BLaER1 (cell line): ENCODE data around the gene MSX2.

Source experiments
- H3K27ac ChIP-seq: shearing (Covaris generic); formaldehyde crosslinking; 2 replicates; pipeline ENCODE4 v1.8.1; 2022
- H3K27me3 ChIP-seq: shearing (Covaris generic); formaldehyde crosslinking; 2 replicates; pipeline ENCODE4 v1.8.1; 2022
- H3K36me3 ChIP-seq: shearing (Covaris generic); formaldehyde crosslinking; 2 replicates; pipeline ENCODE4 v1.8.1; 2022
- H3K4me1 ChIP-seq: shearing (Covaris generic); formaldehyde crosslinking; 2 replicates; pipeline ENCODE4 v1.8.1; 2022
- H3K4me2 ChIP-seq: shearing (Covaris generic); formaldehyde crosslinking; 2 replicates; pipeline ENCODE4 v1.8.1; 2022
- H3K4me3 ChIP-seq: shearing (Covaris generic); formaldehyde crosslinking; 2 replicates; pipeline ENCODE4 v1.8.1; 2022
- H3K9ac ChIP-seq: shearing (Covaris generic); formaldehyde crosslinking; 2 replicates; pipeline ENCODE4 v1.8.1; 2022
- H3K9me3 ChIP-seq: shearing (Covaris generic); formaldehyde crosslinking; 2 replicates; pipeline ENCODE4 v1.8.1; 2022
- H4K20me1 ChIP-seq: shearing (Covaris generic); formaldehyde crosslinking; 2 replicates; pipeline ENCODE4 v1.8.1; 2022
- Cebpa-rat ChIP-seq: shearing (Covaris generic); IDR thresholded peaks from 2 replicates; pipeline ENCODE4 v1.8.1; 2022

The MSX2 gene

DNA sequence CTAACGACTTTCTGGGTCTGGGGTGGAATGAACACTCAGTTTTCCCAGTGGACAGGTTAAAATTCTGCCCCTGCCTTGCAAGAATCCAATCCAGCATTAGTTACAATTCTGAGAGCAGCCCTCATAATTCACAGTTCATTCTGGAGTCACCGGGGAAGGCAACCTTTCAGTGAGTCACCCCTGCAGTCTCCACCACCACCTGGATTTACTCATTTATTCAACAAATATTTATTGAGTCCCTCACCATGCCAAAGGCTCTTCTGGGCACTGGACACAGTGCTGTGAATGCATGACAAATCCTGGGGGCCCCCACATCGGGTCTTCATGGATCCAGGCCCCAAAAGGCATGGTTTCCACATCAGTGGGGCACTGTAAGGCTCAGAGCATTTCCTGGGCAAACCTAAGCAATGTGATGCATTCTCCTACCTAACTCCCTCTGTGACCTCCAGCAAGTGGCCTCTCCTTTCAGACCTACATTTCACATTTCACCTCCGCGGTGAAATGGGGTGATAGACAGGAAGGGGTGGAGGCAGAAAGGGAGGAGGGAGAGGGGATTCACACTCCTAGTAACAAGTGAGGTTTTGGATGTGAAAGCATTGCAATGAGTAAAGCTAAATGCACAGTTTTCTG, 6.4 kb upstream of the MSX2 start:
- Histone ChIP-seq H3K4me1 (no peaks in the 10 kb centered on the region), H3K4me3 (no peak overlapping the region), H3K9me3 (peaks cover 11% of the 10 kb centered on the region; the same call in 1 of the 2 replicates), H3K4me2 (no peak overlapping the region), H4K20me1 (no peaks in the 10 kb centered on the region; the same call in 1 of the 2 replicates), H3K36me3 (no peaks in the 10 kb centered on the region), H3K27ac (no peak overlapping the region), H3K27me3 (peaks cover 56% of the 10 kb centered on the region), H3K9ac (no peak overlapping the region)
- TF ChIP-seq Cebpa-rat = no peak

DNA sequence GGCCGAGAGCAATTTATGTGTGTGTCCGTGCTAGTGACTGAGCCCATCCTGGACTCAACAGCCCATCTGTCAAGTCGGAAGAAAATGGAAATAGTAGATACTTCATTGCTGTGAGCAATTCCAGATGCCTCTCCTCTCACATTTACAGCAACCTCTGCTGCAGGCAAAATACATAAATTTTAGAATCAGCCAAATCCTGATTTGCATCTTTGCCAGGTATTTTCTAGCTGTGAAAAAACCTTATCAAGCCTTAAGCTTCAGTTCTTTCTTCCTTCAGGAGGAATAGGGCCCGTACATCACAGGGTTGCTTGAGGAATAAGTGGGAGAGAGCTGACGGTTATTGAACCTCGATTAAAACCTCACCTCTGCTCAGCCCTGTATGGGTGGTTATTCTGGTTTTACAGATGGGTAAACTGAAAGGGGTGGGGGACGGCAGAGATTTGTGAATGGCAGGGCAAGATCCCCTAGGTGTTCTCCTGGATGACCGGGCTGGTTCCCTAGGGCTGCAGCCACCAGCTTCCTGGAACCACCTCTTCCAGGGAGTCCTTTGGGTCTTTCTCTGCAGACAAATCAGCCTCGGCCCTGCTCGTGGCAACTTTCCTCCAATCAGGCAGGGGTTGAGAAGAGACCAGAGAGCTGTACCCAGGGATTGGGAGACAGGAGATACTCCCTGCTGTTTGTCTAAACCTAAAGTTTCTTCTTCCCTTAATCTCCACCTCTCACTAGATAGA, 5.3 kb upstream of the MSX2 start:
- no peak for TF ChIP-seq Cebpa-rat
- no peak overlapping the region for H3K27ac ChIP-seq

DNA sequence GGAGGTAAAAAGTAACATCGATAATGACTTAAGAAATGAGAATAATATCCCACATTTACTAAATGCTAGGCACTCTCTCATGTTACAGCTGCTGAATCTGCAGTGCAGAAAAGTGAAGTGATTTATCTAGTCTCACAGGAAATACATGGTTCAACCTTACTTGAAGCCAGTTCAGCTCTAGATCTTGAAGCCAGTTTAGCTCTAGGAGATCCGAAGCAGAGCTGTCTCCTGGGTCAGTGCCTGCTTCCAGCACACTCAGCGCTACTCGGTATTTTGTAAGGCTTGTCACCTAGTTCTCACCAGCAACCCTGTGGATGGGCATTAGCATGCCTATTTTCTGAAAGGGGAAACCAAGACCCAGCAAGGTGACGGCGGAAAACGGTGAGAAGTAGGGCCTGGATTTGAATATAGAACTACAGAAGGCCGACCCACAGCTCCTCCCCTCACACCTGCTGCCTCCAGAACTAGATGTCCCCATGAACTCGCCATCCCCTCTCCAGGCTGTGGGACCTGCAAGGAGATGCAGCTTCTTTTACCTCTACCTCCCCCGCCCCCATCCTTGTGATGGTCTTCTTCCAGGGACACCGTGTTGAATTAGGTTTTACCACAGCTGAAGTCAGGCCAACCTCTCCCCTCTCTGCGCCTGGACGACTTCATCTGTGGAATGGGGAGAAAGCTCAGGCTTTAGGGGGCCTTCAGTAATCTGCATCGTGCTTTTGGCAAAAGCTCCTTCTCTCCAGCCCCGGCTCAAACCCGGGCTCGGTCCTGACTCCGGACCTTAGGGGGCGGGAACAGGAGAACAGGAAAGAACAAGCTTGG, 4.4 kb upstream of the MSX2 start:
- Histone ChIP-seq H3K9me3 (peaks cover 31% of the 10 kb centered on the region), H3K36me3 (no peaks in the 10 kb centered on the region), H3K4me2 (no peak overlapping the region), H4K20me1 (no peaks in the 10 kb centered on the region; the same call in 1 of the 2 replicates), H3K9ac (no peak overlapping the region), H3K27ac (no peak overlapping the region), H3K4me1 (no peaks in the 10 kb centered on the region), H3K27me3 (peaks cover 76% of the 10 kb centered on the region), H3K4me3 (no peak overlapping the region)
- no peak for TF ChIP-seq Cebpa-rat

More for the DNA sequence above, 5.3 kb upstream of the MSX2 start:
- Histone ChIP-seq H3K9me3 (peaks cover 22% of the 10 kb centered on the region), H3K4me3 (no peak overlapping the region), H4K20me1 (no peaks in the 10 kb centered on the region; the same call in 1 of the 2 replicates), H3K4me2 (no peak overlapping the region), H3K4me1 (no peaks in the 10 kb centered on the region), H3K27me3 (peaks cover 67% of the 10 kb centered on the region), H3K36me3 (no peaks in the 10 kb centered on the region), H3K9ac (no peak overlapping the region)

DNA sequence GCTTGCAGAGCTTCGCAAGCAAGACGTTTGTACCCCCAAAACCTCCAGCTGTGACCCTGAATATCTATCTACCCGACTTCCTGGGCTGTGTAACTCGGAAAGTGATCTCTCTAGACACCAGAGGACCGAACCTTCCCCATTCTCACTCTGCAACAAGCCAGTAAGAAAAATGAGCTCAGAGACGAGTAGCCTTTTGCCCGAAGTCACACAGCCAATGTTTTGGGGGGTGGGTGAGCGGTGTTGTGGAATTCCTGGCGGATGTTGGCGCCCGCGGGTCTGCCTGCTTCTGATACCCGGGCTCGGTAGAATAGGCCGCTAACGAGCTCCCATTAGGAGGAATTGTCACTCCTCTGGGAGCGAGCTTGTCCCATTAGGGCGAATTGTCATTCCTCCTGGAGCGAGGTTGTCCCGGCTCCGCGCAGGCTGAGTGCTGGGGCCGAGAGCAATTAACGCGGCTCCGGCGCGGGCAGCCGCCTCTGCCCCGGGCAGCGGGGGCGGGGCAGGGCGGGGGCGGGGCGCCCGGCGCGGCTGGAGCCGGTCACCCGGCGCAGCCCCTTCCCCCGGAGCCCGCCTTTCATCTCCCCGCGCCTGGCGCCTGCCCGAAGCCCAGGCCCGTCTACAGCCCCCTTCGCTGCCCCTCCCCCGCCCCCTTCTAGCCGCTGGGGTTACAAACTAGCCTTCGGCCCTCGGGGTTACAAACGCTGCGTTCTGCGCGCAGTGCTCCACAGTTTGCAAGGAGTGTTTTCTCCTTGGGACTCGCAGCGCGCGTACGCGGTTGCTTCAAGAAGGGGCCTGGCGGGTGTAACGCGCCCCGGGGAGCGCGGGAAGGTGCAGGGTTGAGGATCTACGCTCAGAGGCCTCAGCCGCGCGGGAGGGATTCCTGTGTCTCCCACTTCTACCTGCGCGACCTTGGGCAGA, 3.5 kb upstream of the MSX2 start:
- Histone ChIP-seq H3K27ac (no peak overlapping the region), H3K4me3 (no peak overlapping the region), H4K20me1 (no peaks in the 10 kb centered on the region; the same call in 1 of the 2 replicates), H3K9ac (no peak overlapping the region), H3K27me3 (peaks cover 85% of the 10 kb centered on the region), H3K9me3 (peaks cover 34% of the 10 kb centered on the region), H3K4me2 (no peak overlapping the region), H3K36me3 (no peaks in the 10 kb centered on the region), H3K4me1 (no peaks in the 10 kb centered on the region)
- no peak for TF ChIP-seq Cebpa-rat

DNA sequence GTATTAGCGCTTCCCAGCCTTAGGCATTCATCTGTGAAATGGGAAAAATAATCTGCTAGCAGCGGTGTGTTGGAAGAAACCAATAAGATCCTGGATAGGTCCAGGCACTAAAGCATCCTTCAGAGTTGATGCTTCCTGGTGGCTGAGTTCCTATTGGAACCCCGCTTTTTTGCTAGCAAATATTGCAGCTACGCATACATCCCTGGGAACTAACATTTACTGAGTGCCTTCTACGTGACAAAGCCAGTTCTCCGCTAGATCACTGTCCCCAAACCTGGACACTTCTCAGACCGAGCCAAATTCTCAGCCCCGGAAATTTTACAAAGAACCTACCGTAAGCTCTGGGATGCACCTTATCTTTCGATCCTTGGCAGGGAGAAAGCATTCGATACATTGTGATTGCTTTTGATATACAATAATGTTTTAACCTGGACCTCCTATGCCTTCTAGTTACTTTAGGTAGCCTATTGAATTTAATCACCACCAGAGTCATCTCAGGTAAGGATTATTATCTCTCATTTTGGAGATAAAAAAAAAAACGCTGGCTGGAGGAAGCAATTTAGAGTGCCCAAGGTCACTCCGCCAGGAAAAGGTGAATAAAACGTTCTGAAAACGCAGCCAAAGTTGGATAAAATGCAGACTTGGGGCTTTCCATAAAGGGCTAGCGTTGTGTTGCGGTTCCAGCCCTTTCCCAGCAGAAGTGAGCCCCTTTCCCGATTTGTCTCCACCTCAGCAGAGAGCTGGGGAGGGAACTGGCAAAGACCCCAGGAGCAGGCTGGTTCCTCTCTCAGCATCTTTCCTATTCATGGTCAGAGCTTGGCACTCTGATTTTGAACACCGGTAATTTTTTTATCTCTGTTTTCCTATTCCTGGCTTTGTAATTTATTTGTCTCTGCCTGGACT, 2.6 kb upstream of the MSX2 start:
- Histone ChIP-seq H3K36me3 (no peaks in the 10 kb centered on the region), H3K27ac (no peak overlapping the region), H3K27me3 (peaks cover 94% of the 10 kb centered on the region), H3K4me3 (no peak overlapping the region), H3K4me2 (no peak overlapping the region), H3K9ac (no peak overlapping the region), H3K4me1 (no peaks in the 10 kb centered on the region), H3K9me3 (peaks cover 34% of the 10 kb centered on the region), H4K20me1 (no peaks in the 10 kb centered on the region; the same call in 1 of the 2 replicates)
- no peak for TF ChIP-seq Cebpa-rat

DNA sequence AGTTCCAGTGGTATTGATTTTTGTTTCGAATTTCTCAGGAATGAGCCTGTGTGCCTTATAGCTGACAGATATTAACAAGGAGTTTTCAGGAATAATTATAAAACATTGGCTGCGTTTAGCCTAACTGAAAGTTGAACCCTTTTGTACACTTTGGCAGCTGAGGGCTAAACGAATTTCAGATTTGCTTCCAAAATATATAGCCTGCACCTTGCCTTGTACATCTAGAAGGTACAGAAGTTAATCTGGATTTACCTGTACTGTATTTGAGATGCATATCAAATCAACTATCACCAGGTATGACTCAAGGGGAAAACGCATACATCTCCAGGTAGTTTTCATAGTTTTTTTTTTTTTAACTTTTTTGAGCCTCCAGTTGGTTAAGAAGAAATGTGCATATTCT, 1.9 kb upstream of the MSX2 start:
- H3K36me3 ChIP-seq = no peaks in the 10 kb centered on the region
- no peak overlapping the region for H3K4me2 ChIP-seq
- no peak for TF ChIP-seq Cebpa-rat
- H3K9me3 ChIP-seq = peaks cover 34% of the 10 kb centered on the region
- H3K27ac ChIP-seq = no peak overlapping the region
- H3K27me3 ChIP-seq = peaks cover 100% of the 10 kb centered on the region
- H4K20me1 ChIP-seq = no peaks in the 10 kb centered on the region; the same call in 1 of the 2 replicates
- no peak overlapping the region for H3K9ac ChIP-seq
- no peaks in the 10 kb centered on the region for H3K4me1 ChIP-seq
- no peak overlapping the region for H3K4me3 ChIP-seq

DNA sequence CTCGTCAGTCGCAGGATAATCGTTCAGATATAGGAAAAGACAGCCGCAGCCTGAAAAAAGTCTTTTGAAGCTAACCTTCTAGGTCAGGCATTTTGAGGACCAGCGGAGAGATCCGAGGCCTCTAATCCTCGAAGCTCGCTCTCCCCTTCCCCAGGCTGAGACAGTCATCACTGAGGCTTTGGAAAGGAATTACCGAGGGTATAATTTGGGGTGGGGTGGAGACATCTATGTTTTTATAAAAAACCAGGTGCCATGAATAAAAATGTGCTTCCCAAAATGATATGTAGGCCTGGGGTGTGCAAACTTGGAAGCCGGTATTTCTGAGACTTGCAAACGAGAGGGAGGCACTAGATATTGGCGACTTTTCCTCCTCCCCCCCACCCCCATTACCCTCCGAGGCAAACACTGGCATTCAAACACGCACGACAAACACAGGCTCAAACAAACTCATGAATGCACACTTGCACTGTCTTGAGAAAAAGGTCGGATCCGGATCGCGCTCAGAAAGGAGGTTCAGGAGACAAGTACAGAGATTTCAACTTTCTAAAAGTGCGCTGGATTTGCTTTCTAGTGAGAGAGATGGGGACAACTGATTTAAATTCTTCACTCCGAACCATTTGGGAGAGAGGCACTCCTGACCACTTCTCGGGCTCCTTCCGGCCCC, 935 bp upstream of the MSX2 start:
- no peak overlapping the region for H3K9ac ChIP-seq
- no peaks in the 10 kb centered on the region for H3K4me1 ChIP-seq

DNA sequence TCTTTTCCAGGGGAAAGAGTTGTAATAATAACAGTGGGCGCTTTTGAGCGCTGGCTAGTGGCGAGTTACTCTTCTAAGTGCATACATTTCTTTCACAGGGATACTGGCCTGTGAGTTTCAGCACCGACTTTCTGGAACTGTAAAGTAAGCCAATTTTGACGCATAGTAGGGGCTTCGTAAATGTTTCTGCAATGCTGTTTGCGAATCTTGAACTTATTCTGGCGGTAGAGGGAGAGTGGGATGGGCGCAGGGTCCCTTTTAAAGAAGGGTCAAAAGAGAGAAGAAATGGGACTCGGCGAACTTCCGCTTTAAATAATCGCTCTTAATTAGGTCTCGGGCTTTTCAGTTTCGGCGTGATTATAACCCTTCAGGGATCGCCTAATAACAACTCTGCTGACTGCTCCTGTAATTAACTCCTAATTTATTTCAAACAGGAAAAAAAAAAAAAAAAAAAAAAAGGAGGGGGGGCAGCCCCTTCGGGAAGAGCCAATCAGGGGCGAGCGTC, 351 bp upstream of the MSX2 start:
- H3K4me3 ChIP-seq = no peak overlapping the region
- no peak overlapping the region for H3K4me2 ChIP-seq
- no peaks in the 10 kb centered on the region for H3K36me3 ChIP-seq
- no peak overlapping the region for H3K27ac ChIP-seq
- H3K9me3 ChIP-seq = peaks cover 34% of the 10 kb centered on the region
- H3K9ac ChIP-seq = no peak overlapping the region
- TF ChIP-seq Cebpa-rat = no peak
- H3K4me1 ChIP-seq = no peaks in the 10 kb centered on the region
- H3K27me3 ChIP-seq = peaks cover 92% of the 10 kb centered on the region
- H4K20me1 ChIP-seq = no peaks in the 10 kb centered on the region; the same call in 1 of the 2 replicates

More for the DNA sequence above, 935 bp upstream of the MSX2 start:
- no peak overlapping the region for H3K4me2 ChIP-seq
- TF ChIP-seq Cebpa-rat = no peak
- no peak overlapping the region for H3K27ac ChIP-seq
- H3K27me3 ChIP-seq = peaks cover 97% of the 10 kb centered on the region
- H3K9me3 ChIP-seq = peaks cover 34% of the 10 kb centered on the region
- no peak overlapping the region for H3K4me3 ChIP-seq
- no peaks in the 10 kb centered on the region; the same call in 1 of the 2 replicates for H4K20me1 ChIP-seq
- H3K36me3 ChIP-seq = no peaks in the 10 kb centered on the region
